ENCODE results near the gene URB2. TPM values are rescaled to one million over a fixed set of nuclear protein-coding genes. Genes with fewer than 3 reads are reported as not detected.

URB2 gene
- total RNA-seq, 1 donor from 2014 or later, result 3.5 TPM

DNA sequence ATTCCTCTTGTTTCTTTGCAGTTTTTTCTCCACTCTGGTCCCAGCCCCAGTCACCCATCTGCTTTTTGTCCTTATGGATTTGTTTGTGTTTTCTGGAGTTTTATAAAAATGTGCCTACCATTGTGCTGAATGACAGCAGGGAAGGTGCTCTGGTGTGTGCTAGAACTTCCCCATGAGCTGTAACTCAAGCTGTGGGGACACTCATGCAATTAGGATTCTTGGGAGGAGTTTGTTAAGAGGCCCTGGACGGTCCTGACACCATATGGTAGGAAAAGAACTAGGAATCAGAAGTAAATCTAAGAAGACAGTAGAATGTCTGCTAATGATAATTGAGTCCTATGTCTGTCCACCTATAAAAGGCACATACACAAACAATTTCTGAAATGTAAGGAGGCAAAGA is 27.4 kb downstream of the URB2 start:
- H3K36me3 ChIP-seq, result peaks cover 77% of the 10 kb centered on the region
- H3K4me1 ChIP-seq, result no peaks in the 10 kb centered on the region
- no peaks in the 10 kb centered on the region for H3K9me3 ChIP-seq (replicated peaks)
- intact Hi-C loops (cut with micrococcal nuclease), result no loop called here
- no peak overlapping the region for H3K4me3 ChIP-seq
- TF ChIP-seq, protein P1, sequence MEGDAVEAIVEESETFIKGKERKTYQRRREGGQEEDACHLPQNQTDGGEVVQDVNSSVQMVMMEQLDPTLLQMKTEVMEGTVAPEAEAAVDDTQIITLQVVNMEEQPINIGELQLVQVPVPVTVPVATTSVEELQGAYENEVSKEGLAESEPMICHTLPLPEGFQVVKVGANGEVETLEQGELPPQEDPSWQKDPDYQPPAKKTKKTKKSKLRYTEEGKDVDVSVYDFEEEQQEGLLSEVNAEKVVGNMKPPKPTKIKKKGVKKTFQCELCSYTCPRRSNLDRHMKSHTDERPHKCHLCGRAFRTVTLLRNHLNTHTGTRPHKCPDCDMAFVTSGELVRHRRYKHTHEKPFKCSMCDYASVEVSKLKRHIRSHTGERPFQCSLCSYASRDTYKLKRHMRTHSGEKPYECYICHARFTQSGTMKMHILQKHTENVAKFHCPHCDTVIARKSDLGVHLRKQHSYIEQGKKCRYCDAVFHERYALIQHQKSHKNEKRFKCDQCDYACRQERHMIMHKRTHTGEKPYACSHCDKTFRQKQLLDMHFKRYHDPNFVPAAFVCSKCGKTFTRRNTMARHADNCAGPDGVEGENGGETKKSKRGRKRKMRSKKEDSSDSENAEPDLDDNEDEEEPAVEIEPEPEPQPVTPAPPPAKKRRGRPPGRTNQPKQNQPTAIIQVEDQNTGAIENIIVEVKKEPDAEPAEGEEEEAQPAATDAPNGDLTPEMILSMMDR (IDR thresholded peaks at IDR 0.05; ENCODE audit: borderline replicate concordance), result no peak
- no peak for DNase-seq
- H3K27me3 ChIP-seq (ENCODE audit: low read depth), result no peaks in the 10 kb centered on the region
- no peak overlapping the region for H3K27ac ChIP-seq (replicated peaks)

- Histone ChIP-seq H3K9me3 (replicated peaks) (no peaks in the 10 kb centered on the region), H3K4me3 (no peak overlapping the region), H3K4me1 (no peaks in the 10 kb centered on the region), H3K27me3 (ENCODE audit: low read depth) (no peaks in the 10 kb centered on the region), H3K27ac (replicated peaks) (no peak overlapping the region), H3K36me3 (peaks cover 67% of the 10 kb centered on the region)
- DNase-seq, result no peak
- TF ChIP-seq, protein P1 (IDR thresholded peaks at IDR 0.05; ENCODE audit: borderline replicate concordance), result no peak
- intact Hi-C loops (cut with micrococcal nuclease), result no loop called here
Observed at GRCh38 chr1:229655781-229656180, 29.7 kb downstream of the URB2 start.

DNA sequence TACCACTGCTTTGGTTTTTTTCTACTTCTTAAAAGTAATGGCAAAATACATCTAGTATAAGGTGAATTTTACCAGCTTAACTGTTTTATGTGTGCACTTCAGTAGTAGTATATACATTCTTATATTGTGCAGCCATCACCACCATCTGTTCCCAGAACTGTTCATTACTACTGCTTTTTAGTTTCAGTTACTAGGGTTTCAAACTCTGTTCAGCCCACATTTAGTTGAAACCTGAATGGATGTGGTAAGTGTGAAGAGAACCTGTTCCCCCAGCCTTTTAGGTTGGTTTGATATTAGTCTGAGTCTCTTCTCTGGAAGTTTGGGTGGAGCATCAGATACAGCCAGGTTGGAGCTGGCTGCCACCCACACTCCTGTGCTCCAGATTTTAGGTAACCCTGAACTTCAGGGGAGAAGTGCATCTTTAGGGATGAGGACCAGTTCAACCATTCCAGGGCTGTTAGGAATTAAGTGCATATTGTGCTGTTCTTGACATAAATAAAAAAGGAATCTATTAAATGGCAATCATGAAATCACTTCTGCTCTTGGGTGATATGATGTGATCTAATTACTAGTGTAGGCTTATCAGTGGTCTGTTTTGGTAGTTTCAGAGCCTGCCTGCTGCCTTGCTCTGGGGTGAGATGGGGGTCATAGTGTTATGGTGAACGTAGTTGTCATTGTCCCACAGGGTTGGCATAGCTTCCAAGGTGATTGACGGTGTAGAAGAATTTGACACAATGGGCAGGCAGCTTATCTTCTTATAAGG is 32.1 kb downstream of the URB2 start:
- peaks cover 45% of the 10 kb centered on the region for H3K36me3 ChIP-seq
- intact Hi-C loops (cut with micrococcal nuclease), result no loop called here

DNA sequence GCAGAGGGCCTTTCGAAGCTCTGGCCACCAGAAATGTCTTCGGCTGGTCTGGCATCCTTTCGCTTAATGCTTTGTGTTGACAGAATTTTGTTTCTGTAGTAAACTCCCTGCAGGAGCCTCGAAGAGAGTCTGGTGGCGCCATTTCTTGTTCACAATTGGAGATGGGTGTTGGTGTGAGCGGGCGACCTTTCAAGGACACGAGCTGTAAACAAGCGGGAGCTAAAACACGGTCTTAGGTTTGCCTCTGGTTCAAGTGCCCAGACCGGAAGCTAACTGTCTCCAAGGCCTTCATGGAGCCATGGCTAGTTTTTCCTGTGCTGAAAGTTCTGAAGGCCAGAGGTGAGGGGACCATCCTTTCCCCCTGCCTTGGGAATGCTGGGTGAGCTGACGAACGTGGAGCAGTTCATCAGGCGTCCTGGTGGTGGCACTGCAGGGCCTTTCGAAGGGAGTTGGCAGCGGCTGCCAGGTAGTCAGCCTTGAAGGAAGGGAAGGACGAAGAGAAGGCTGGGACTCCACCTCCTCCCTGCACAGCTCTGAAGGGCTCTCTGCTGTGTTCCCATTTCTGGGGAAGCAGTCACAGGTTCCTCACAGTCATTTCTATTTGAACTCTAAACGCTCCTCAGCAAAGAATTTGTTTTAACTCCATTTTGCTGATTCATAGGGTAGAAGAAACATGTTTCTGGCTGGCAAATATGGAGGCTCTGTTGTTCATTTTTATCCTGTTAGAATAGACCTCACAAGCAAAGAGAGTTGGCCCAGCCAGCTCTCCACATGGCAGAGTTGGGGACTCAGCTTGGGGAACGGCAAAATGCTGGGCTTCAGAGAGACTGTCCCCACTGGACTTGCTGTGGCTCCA is 35.2 kb downstream of the URB2 start:
- H3K4me1 ChIP-seq, result peaks cover 5% of the 10 kb centered on the region
- H3K36me3 ChIP-seq, result peaks cover 20% of the 10 kb centered on the region
- no peak overlapping the region for H3K4me3 ChIP-seq
- intact Hi-C loops (cut with micrococcal nuclease), result loop anchor here (10.0 kb wide), 1 partner anchor 654 kb away; no protein-coding TSS in a partner anchor
- TF ChIP-seq, protein P1 (IDR thresholded peaks at IDR 0.05; ENCODE audit: borderline replicate concordance), result peak; percentile 93
- peak; percentile 77 for DNase-seq
- no peaks in the 10 kb centered on the region for H3K9me3 ChIP-seq (replicated peaks)
- H3K27ac ChIP-seq (replicated peaks), result no peak overlapping the region
- H3K27me3 ChIP-seq (ENCODE audit: low read depth), result no peaks in the 10 kb centered on the region

More for the DNA sequence above, 32.1 kb downstream of the URB2 start:
- H3K27me3 ChIP-seq (ENCODE audit: low read depth), result no peaks in the 10 kb centered on the region
- H3K9me3 ChIP-seq (replicated peaks), result no peaks in the 10 kb centered on the region
- TF ChIP-seq, protein P1 (IDR thresholded peaks at IDR 0.05; ENCODE audit: borderline replicate concordance), result no peak
- peaks cover 5% of the 10 kb centered on the region for H3K4me1 ChIP-seq
- no peak overlapping the region for H3K27ac ChIP-seq (replicated peaks)
- no peak overlapping the region for H3K4me3 ChIP-seq
- no peak for DNase-seq

GRCh38 chr1:229661897-229662296 is 35.9 kb downstream of the URB2 start:
- no peak overlapping the region for H3K27ac ChIP-seq (replicated peaks)

More at GRCh38 chr1:229661897-229662296, 35.9 kb downstream of the URB2 start:
- H3K36me3 ChIP-seq, result peaks cover 14% of the 10 kb centered on the region
- H3K27me3 ChIP-seq (ENCODE audit: low read depth), result no peaks in the 10 kb centered on the region
- intact Hi-C loops (cut with micrococcal nuclease), result loop anchor here (10.0 kb wide), 1 partner anchor 653 kb away; no protein-coding TSS in a partner anchor
- TF ChIP-seq, protein P1 (IDR thresholded peaks at IDR 0.05; ENCODE audit: borderline replicate concordance), result no peak
- no peak overlapping the region for H3K4me3 ChIP-seq
- no peaks in the 10 kb centered on the region for H3K9me3 ChIP-seq (replicated peaks)
- no peak for DNase-seq
- H3K4me1 ChIP-seq, result peaks cover 5% of the 10 kb centered on the region
